OCI-LY7 (cell line): Measurements from ENCODE around the gene SERAC1.

Experiments used
- CTCF ChIP-seq: fragments of 200-600 bp; sonication (generic); conservative IDR thresholded peaks from 2 replicates; pipeline ENCODE4 v1.5.1; 2014; ENCODE audit warnings: mild to moderate bottlenecking, antibody characterized with exemption, low read length, moderate library complexity, mixed read lengths
- EZH2phosphoT487 ChIP-seq: fragments of 200-600 bp; sonication (generic); IDR thresholded peaks from 2 replicates; pipeline ENCODE4 v1.6.1; 2018; ENCODE audit warnings: low read depth, borderline replicate concordance, mild to moderate bottlenecking, mixed run types, antibody characterized with exemption, low read length, moderate library complexity, mixed read lengths

GRCh38 chr6:158158748-158159147 is 9.3 kb downstream of the SERAC1 start:
- TF ChIP-seq CTCF (no peak), EZH2phosphoT487 (no peak)
